Activated CD4-positive, CD25-positive, alpha-beta regulatory T cell treated with anti-CD3 and anti-CD28 coated beads, Interleukin-2, amount 50 U/mL, for 16 hours (primary cell): ENCODE data around the gene ATP8A2.

Experiments used
- DNase-seq: peaks from one replicate; pipeline ENCODE4 v3.0.0-alpha.2; 2020; ENCODE audit warnings: low read depth, low spot score

The ATP8A2 gene

DNA sequence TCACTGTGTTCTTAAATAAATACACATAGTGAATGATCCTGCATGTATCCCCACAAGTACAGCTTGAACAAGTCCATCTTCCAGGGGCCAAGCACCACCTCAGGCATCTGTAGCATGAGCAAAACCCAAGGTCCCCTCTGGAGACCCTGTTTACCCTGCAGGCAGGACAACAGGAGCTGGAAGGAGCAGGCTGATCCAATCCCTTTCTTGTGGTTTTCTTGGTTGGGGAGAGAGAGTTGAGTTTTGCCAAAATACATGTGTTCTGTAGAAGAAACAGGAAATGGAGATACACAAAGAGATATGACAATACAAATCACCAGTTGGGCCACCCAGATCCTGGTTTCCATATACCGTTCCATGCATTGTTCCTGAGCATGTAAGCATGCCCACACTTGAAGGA lies 587.2 kb downstream of the ATP8A2 start:
- no peak for DNase-seq

GRCh38 chr13:25961294-25961693 lies 589.5 kb downstream of the ATP8A2 start:
- DNase-seq, result no peak

DNA sequence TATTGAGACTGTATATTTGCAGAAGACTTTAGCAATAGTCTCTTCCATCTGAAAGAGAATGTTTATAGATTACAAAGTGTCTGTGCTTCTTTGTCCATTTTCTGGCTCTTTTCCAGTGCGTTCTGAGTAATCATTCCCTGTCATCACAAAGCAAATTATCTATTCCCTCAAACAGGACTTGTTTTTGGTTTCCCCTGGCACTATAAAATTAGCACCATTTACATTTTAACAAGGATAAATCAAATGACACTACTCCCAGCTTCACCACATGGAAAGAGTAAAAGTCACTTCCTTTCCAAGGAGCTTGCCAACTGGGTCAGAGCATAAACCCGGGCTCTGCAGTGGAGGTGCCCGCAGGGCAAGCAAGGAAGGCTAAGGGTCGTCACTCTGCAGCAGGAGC lies 591.9 kb downstream of the ATP8A2 start:
- DNase-seq, result no peak

GRCh38 chr13:25965596-25965995 lies 593.8 kb downstream of the ATP8A2 start:
- DNase-seq, result no peak

- DNase-seq, result no peak
These were observed 594.3 kb downstream of the ATP8A2 start for GRCh38 chr13:25966086-25966485.

- no peak for DNase-seq
These were observed 595.4 kb downstream of the ATP8A2 start for GRCh38 chr13:25967144-25967543.

DNA sequence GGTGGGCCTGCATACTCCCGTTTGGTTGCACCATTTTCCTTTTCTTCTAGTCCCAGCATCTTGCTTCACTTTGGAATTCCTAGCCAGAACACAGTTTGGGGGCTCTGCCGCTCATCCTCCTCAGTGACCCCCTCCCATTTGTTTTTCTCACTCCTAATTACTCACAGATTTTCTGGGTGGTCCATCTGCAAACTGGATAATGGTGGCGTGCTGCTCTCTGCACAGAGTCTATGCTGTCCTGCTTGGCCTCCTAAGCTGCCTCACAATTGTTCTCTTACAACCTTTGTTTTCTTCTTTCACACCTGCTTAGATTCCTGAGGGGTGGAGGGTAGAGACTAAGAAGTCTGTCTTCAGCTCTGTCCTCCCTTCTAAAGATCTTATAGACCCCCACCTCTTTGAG lies 599.3 kb downstream of the ATP8A2 start:
- DNase-seq, result no peak

DNA sequence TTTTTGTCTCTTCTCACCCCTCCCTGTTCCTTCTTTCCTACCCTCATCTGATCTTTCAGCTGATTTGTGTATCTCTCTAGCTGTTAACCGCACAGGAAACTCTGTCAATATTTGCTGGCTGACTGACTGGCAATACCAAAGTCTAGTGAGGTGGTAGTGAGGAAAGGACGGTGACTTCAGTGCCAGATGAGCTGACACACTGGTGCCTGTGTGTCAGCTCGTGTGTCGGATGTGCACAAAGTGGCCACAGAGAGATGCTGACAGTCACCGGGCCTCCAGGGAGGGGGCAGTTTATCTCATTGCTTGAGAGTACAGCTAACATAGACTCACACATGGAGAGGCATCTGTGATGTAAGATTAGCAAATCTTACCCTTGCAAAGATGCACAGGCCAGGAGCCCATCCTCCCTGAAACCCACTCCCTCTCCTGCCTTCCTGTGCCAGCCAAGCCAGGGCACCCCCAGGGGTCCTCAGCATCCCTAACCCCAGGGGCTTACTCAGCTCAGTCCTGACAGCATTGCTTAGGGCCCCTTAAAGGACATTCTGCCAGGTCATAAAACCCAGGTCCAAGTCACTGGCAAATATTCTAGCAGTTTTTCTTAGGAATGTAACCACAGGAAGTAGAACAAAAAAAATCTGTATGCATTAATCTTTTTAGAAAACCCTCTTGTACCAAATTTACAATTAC lies 599.8 kb downstream of the ATP8A2 start:
- no peak for DNase-seq

- no peak for DNase-seq
These were observed 601.3 kb downstream of the ATP8A2 start for GRCh38 chr13:25973085-25973484.

DNA sequence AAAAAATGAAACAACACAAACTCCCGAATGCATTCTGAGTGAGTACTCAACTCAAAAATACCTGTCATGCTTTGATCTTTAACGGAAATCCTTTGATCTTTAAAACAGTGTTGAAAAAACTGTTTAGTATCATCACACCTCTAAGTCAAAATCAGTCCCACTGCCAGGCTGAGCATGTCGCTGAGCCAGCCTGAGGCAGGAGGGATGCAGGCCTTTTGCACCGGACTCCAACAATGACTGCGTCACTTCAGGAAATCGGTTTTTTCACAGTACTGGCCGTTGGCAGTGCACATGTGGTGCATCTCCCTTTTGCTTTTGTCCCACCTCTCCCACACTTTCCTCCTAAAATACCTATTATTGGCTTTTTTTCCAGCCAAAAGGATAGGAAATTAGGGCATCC lies 601.8 kb downstream of the ATP8A2 start:
- no peak for DNase-seq

GRCh38 chr13:25977216-25977615 lies 605.4 kb downstream of the ATP8A2 start:
- DNase-seq, result no peak

GRCh38 chr13:25977671-25978070 lies 605.9 kb downstream of the ATP8A2 start:
- DNase-seq, result no peak

- no peak for DNase-seq
These were observed 607.2 kb downstream of the ATP8A2 start for GRCh38 chr13:25978961-25979360.

DNA sequence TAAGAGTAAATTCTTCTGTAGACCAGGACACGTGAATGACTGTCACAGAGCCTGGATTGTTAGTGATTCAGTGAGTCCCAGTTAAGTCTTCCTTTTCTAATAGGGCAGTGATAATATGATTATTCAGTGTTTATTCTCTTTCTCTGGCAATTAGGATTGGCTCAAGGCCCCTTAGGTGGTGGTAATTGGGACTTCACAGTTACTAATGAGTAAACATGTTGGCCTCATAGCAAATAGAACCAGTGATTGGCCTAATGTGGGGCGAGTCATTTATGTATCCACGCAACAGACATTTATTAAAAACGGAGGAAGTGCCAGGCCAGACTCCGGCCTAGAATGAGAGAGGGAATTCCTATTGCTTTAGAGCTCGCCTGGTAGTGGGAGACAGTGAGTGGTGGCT lies 607.6 kb downstream of the ATP8A2 start:
- DNase-seq, result no peak

- no peak for DNase-seq
These were observed 608.5 kb downstream of the ATP8A2 start for GRCh38 chr13:25980255-25980654.

- no peak for DNase-seq
These were observed 609.3 kb downstream of the ATP8A2 start for GRCh38 chr13:25981060-25981459.

GRCh38 chr13:25982907-25983306 lies 611.1 kb downstream of the ATP8A2 start:
- DNase-seq, result no peak

DNA sequence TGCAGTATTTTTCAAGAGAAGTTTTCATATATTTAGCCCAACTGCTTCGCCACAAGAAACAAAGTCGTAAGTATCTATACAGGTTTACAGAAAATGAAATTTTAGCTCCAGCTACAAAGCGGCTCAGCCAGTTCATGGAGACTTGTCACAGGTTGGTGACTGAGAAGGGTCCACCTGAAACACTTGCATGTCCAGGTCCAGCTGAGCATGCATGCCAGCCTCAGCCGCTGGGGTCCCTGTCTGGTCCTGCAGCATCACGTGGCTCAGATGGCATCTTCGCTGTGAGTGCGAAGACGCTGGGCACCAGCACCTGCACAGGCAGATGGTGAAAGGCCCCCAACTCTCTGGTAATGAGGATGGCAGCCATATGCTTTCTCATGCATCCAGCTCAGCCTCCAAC lies 616.2 kb downstream of the ATP8A2 start:
- DNase-seq, result no peak

DNA sequence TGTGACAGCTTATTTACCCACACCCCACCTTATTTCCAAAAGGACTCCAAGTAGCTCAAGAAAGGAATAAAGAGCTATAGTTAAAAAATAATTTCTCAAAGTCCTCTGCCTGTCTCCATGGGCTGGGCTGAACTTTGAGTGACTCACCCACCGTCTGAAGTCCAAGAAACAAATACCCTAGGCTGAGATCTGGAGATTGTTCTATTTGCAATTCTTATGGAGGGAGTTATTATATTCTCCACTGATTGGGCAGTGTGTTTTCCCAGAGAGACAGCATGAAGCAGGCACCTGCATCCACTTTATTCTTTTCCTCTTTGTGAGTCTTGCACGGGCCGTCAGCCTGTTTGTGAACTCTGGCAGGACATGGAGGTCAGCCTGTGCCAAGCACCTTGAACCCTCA lies 616.9 kb downstream of the ATP8A2 start:
- DNase-seq, result no peak

DNA sequence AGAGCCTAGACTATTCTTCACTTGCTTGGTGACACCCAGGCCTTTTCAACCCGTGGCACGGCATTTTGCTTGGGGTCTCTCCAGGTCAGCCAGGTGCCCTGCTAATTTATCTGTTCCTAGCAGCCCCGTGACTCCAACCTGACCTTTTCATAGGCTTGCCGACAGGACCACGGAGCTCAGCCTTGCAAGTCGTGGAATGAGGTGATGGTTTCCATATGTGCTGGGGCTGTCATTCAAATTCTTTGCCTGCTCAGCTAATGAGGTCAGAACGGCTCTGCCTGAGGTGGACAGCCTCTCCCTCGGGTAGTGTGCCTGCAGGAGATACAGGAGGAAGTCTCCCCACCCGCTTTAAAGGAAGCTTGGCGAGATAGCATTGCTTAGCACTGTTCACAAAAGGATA lies 619.0 kb downstream of the ATP8A2 start:
- no peak for DNase-seq

GRCh38 chr13:25992076-25992475 lies 620.3 kb downstream of the ATP8A2 start:
- no peak for DNase-seq

DNA sequence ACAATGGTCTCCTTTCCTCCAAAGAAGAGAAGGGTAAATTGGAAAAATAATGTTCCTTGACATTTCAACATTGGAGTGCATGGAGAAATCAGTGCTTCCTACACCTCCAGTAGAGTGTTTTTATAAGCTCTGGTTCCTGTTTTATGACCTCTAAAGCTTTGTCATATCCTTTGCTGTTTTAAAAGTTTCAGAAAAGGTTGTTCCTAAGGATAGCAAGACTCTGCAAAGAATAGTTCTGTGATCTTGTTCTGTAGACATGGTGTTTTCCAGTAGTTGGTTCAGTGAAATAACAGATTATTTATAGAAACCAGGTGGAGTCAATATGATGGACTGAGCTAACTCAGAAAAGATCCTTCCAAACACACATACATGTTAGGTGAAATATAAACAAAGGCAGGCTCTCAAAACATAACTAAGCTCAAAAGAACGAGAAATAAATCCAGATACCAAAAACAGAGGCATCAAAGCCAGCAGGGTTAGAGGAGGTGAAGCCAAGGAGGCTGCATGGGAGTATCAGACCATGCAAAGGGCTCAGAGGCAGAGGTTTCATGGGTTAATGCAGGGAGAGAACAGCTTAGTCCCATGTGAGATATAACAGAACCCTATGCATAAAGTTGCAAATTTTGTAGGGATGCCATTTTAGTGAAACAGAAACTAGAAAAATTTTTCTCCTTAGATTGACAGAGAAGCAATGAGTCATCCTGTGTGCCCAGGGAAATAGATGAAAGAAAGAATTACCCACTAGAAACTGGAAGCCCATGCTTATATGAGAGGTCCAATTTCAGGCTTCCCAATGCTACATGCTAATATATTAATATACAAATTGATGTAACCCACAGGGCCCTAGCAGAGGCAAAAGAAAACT lies 635.7 kb downstream of the ATP8A2 start:
- DNase-seq, result no peak
